ENCODE measurements around the gene USF2. TPM values are rescaled to one million over a fixed set of nuclear protein-coding genes. Genes with fewer than 3 reads are reported as not detected.

Gene USF2
- total RNA-seq, 2 experiments from 2014 or later, result 116 to 154 TPM

GRCh38 chr19:35247526-35248309 is 21.0 kb upstream of the USF2 start:
- ChIA-PET CTCF (interaction anchor here (0.6 to 0.7 kb wide), 2 partner anchors 80 to 570 kb away, joined by 3 read pairs; partner anchors contain the start of gene ZNF302), POLR2A (no interaction called here)
- H3K27me3 Mint-ChIP-seq, result peaks cover 20% of the 10 kb centered on the region
- peak; percentile 63 for ATAC-seq
- H3K9me3 Mint-ChIP-seq (ENCODE audit: low read depth), result peaks cover 11% of the 10 kb centered on the region
- H3K4me1 Mint-ChIP-seq, result peaks cover 22% of the 10 kb centered on the region
- peak; percentile 75 for DNase-seq
- intact Hi-C loops (cut with DNase I, micrococcal nuclease), result loop anchor here in 1 of 2 experiments (1.0 kb wide), 2 partner anchors 21 to 106 kb away; partner anchors contain the start of gene USF2
- peaks cover 2% of the 10 kb centered on the region for H3K36me3 Mint-ChIP-seq (ENCODE audit: low read depth)
- peak overlapping the region; percentile 87 for H3K27ac Mint-ChIP-seq
- peak overlapping the region; percentile 79 for H3K4me3 Mint-ChIP-seq

- intact Hi-C loops (cut with DNase I, micrococcal nuclease), result loop anchor here in 1 of 2 experiments (1.0 kb wide), 2 partner anchors 20 to 107 kb away; partner anchors contain the start of gene USF2
- Mint-ChIP-seq H3K9me3 (ENCODE audit: low read depth) (peaks cover 11% of the 10 kb centered on the region), H3K27ac (peak within 1 kb of the TSS; percentile 87), H3K27me3 (peaks cover 20% of the 10 kb centered on the region), H3K4me3 (peak within 1 kb of the TSS; percentile 79), H3K4me1 (peaks cover 22% of the 10 kb centered on the region), H3K36me3 (ENCODE audit: low read depth) (peaks cover 4% of the 10 kb centered on the region)
- ATAC-seq (peak; percentile 82), DNase-seq (peak; percentile 75)
- ChIA-PET CTCF (interaction anchor here (0.7 kb wide), 1 partner anchor 81 kb away, joined by 3 read pairs; no protein-coding TSS in a partner anchor), POLR2A (no interaction called here)
Measured at GRCh38 chr19:35248310-35249145, 20.2 kb upstream of the USF2 start, which contains the start of gene LSR. Gene LSR (plus strand): TSS chr19:35249002. CDS start chr19:35249023, 21 bp downstream.

DNA sequence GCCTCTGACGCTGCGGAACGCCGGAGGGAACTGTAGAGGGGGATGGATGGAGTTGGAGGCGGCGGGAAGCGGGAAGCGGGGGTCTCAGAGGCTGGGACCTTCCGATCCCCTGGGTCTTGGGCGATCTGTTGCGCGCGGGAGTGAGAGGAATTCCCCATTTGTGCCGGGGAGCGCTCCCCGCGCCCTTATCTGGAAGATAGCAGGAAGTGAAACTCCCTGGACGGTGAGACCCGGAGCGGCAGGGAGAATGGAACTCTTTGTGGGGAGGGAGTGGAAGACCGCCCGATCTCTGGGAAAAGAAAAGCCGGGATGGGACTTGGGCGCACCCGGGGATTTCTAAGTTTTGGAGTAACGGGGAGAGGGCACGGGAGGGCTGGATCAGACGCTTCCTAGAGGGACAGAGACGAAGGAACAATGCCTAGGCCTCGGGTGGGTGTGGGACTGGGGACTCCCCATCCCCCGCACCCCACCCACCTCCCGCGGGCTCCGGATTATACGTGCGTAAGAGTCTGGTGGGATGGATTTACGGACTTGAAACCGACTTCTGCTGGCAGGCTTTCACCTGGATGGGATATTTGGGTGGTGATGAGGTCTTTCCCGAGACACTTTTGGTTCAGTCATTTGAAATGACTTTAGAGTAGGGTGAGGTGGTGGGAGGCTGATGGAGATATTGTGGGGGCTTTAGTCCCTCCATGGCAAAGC is 19.5 kb upstream of the USF2 start:
- CTCF ChIA-PET, result no interaction called here
- intact Hi-C loops (cut with DNase I, micrococcal nuclease), result no loop called here

DNA sequence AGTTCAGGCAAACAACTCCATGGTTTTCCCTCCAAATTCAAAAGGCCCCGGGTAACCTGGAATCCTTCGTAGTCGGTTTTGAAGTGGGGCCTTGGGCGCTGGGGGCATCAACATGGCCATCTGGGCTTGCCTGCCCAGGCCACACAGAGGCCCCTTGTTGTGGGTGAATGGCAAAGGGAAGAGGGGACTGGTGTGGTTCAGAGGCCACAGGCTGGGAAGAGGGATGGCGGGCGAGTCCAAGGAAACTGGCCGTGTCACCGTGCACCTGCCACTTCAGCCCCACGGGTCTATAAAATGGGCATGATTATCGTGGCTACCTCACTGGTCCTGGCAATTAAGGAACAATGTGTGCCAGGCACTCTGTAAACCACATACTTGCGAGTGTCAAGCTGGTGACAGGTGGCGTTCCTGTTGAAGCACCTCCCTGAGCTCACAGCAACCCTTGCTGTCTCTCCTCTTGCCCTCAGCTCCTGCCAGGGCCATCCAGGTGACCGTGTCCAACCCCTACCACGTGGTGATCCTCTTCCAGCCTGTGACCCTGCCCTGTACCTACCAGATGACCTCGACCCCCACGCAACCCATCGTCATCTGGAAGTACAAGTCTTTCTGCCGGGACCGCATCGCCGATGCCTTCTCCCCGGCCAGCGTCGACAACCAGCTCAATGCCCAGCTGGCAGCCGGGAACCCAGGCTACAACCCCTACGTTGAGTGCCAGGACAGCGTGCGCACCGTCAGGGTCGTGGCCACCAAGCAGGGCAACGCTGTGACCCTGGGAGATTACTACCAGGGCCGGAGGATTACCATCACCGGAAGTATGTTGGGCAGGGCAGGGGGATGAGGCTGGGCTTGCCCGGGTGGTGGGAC is 18.7 kb upstream of the USF2 start:
- CTCF ChIA-PET, result interaction anchor here (1.5 kb wide), 1 partner anchor 108 kb away, joined by 4 read pairs; no protein-coding TSS in a partner anchor
- Mint-ChIP-seq H3K9me3 (ENCODE audit: low read depth) (no peaks in the 10 kb centered on the region), H3K4me3 (peak overlapping the region; percentile 79), H3K4me1 (peaks cover 22% of the 10 kb centered on the region), H3K27ac (no peak overlapping the region), H3K27me3 (peaks cover 20% of the 10 kb centered on the region), H3K36me3 (ENCODE audit: low read depth) (peaks cover 7% of the 10 kb centered on the region)
- POLR2A ChIA-PET, result no interaction called here
- DNase-seq (peak; percentile 3), ATAC-seq (no peak)
- intact Hi-C loops (cut with DNase I, micrococcal nuclease), result no loop called here

More for the DNA sequence above, 19.5 kb upstream of the USF2 start:
- peaks cover 20% of the 10 kb centered on the region for H3K27me3 Mint-ChIP-seq
- peak overlapping the region; percentile 79 for H3K4me3 Mint-ChIP-seq
- POLR2A ChIA-PET, result no interaction called here
- DNase-seq (peak; percentile 7), ATAC-seq (no peak)
- peaks cover 5% of the 10 kb centered on the region for H3K9me3 Mint-ChIP-seq (ENCODE audit: low read depth)
- peaks cover 4% of the 10 kb centered on the region for H3K36me3 Mint-ChIP-seq (ENCODE audit: low read depth)
- peaks cover 22% of the 10 kb centered on the region for H3K4me1 Mint-ChIP-seq
- H3K27ac Mint-ChIP-seq, result peak overlapping the region; percentile 37

GRCh38 chr19:35251456-35251855 is 17.3 kb upstream of the USF2 start:
- intact Hi-C loops (cut with DNase I, micrococcal nuclease), result no loop called here
- H3K36me3 Mint-ChIP-seq (ENCODE audit: low read depth), result peaks cover 7% of the 10 kb centered on the region
- H3K27me3 Mint-ChIP-seq, result peaks cover 16% of the 10 kb centered on the region
- H3K4me1 Mint-ChIP-seq, result peaks cover 24% of the 10 kb centered on the region
- CTCF ChIA-PET, result interaction anchor here (0.6 to 1.5 kb wide), 3 partner anchors 9 to 611 kb away, joined by 3 to 4 read pairs (median 3); no protein-coding TSS in a partner anchor
- no peak overlapping the region for H3K4me3 Mint-ChIP-seq
- ATAC-seq (no peak), DNase-seq (peak; percentile 2)
- POLR2A ChIA-PET, result no interaction called here
- no peak overlapping the region for H3K27ac Mint-ChIP-seq
- H3K9me3 Mint-ChIP-seq (ENCODE audit: low read depth), result no peaks in the 10 kb centered on the region

DNA sequence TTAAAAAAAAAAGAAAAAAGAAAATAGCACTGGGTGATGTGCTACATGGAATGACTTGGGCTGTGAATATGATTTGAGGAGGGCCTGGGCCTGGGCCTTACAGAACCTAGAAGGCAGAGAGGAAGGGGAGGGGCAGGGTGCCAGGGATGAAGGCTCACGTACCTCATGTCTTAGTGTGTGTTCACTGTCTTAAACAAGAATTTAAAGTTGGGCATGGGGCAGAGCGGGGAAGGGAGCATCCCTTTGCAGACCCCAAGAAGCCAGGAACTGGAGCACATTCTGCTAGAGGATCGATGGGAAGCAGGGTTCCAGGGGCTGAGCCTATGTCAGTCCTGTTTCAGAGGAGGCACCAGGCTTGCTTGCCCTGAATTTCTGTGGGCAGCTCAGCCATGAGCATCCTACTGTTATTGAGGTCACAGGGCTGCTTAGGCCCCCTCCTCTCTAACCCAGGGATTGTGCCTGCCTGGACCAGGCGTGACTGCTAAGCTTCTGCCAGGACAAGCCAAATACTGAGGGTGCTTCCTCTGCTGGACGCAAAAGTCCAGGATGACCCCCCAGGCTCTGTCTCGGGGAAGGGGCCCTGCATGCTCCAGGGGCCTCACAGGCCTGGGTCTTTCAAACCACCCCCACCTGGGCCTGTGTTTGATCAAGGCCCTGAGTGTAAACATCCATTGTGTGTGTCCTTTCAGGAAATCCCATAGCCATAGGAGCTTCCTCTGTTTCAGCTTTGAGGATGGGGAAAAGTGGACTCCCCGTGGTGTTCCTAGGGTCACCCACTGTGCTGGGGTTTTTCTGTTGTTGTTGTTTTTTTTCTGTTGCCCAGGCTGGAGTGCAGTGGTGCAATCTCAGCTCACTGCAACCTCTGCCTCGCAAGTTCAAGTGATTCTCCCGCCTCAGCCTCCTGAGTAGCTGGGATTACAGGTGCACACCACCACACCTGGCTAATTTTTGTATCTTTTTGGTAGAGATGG is 15.2 kb upstream of the USF2 start:
- intact Hi-C loops (cut with DNase I, micrococcal nuclease), result no loop called here
- ATAC-seq, result no peak
- POLR2A ChIA-PET, result no interaction called here
- Mint-ChIP-seq H3K4me1 (peaks cover 23% of the 10 kb centered on the region), H3K27ac (no peak overlapping the region), H3K4me3 (no peak overlapping the region), H3K9me3 (ENCODE audit: low read depth) (no peaks in the 10 kb centered on the region), H3K27me3 (peaks cover 6% of the 10 kb centered on the region), H3K36me3 (ENCODE audit: low read depth) (peaks cover 7% of the 10 kb centered on the region)
- CTCF ChIA-PET, result no interaction called here
- DNase-seq, result no peak

- no peak overlapping the region for H3K4me3 Mint-ChIP-seq
Measured at GRCh38 chr19:35254341-35255297, 14.1 kb upstream of the USF2 start.

DNA sequence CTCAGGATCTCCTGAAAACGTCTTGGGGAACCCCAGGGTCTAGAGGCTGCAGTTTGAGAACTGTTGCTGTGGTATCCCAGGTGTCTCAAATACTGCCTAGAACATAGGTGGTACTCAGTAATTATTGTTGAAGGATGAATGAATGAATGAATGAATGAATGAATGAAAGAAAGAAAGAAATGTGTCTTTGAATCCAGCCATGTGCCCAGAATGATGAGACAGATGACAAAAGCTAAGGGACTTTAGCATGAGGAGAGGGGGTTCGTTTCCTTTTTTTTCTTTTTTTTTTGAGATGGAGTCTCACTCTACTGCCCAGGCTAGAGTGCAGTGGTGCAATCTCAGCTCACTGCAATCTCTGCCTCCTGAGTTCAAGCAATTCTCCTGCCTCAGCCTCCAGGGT is 12.2 kb upstream of the USF2 start:
- CTCF ChIA-PET, result interaction anchor here (0.7 to 1.0 kb wide), 2 partner anchors 14 to 56 kb away, joined by 3 read pairs; no protein-coding TSS in a partner anchor
- Mint-ChIP-seq H3K4me3 (no peak overlapping the region), H3K27me3 (no peaks in the 10 kb centered on the region)

More at GRCh38 chr19:35254341-35255297, 14.1 kb upstream of the USF2 start:
- ChIA-PET CTCF (interaction anchor here (0.5 to 1.3 kb wide), 4 partner anchors 12 to 256 kb away, joined by 3 to 4 read pairs (median 3); no protein-coding TSS in a partner anchor), POLR2A (no interaction called here)
- Mint-ChIP-seq H3K27me3 (peaks cover under 1% of the 10 kb centered on the region), H3K36me3 (ENCODE audit: low read depth) (peaks cover 7% of the 10 kb centered on the region), H3K9me3 (ENCODE audit: low read depth) (no peaks in the 10 kb centered on the region), H3K27ac (no peak overlapping the region), H3K4me1 (peaks cover 14% of the 10 kb centered on the region)
- intact Hi-C loops (cut with DNase I, micrococcal nuclease), result no loop called here
- DNase-seq (no peak), ATAC-seq (no peak)

GRCh38 chr19:35257113-35257461 is 11.7 kb upstream of the USF2 start:
- Mint-ChIP-seq H3K27me3 (no peaks in the 10 kb centered on the region), H3K4me1 (peaks cover 13% of the 10 kb centered on the region), H3K27ac (no peak overlapping the region), H3K9me3 (ENCODE audit: low read depth) (no peaks in the 10 kb centered on the region), H3K36me3 (ENCODE audit: low read depth) (peaks cover 6% of the 10 kb centered on the region), H3K4me3 (no peak overlapping the region)
- intact Hi-C loops (cut with DNase I, micrococcal nuclease), result no loop called here
- CTCF ChIA-PET, result interaction anchor here (0.6 to 1.0 kb wide), 3 partner anchors 9 to 98 kb away, joined by 3 to 5 read pairs (median 3); no protein-coding TSS in a partner anchor
- peak; percentile 2 for DNase-seq
- POLR2A ChIA-PET, result no interaction called here
- no peak for ATAC-seq

More for the DNA sequence above, 12.2 kb upstream of the USF2 start:
- Mint-ChIP-seq H3K36me3 (ENCODE audit: low read depth) (peaks cover 7% of the 10 kb centered on the region), H3K4me1 (peaks cover 13% of the 10 kb centered on the region), H3K27ac (no peak overlapping the region), H3K9me3 (ENCODE audit: low read depth) (no peaks in the 10 kb centered on the region)
- ATAC-seq, result no peak
- intact Hi-C loops (cut with DNase I, micrococcal nuclease), result no loop called here
- POLR2A ChIA-PET, result interaction anchor here (0.6 kb wide), 1 partner anchor 449 kb away, joined by 3 read pairs; no protein-coding TSS in a partner anchor
- no peak for DNase-seq
